Endothelial cell of umbilical vein (primary cell): ENCODE measurements around the gene GPRASP1. TPM values are rescaled to one million over a fixed set of nuclear protein-coding genes. Genes with fewer than 3 reads are reported as not detected.
"Not testable (repeated sequence)": the region's sequence is repeated elsewhere in the genome, so short reads cannot be mapped to it uniquely, and the experiment has no call there.

Experiments
- BruUV-seq: library from RNA; stranded (reverse); fragments of 400-500 nt; replicated peaks from 2 replicates; lab custom pipeline; 2021; lab: Mats Ljungman, UMichigan
- CTCF ChIA-PET: fragments of 300-600, 350-600 bp; sonication (Branson Sonifier 250); formaldehyde crosslinking; loops from one replicate; lab custom pipeline; 2021; ENCODE audit warnings: antibody characterized with exemption, inconsistent platforms; lab: Charles Lee
- POLR2A ChIA-PET: fragments of 300-600, 350-600 bp; sonication (Branson Sonifier 250); formaldehyde crosslinking; loops from one replicate; lab custom pipeline; 2021; ENCODE audit warnings: antibody characterized with exemption, inconsistent platforms; lab: Charles Lee
- DNase-seq: peaks from one replicate; pipeline ENCODE4 v3.0.0-alpha.2; 2011; ENCODE audit warnings: low read depth, low spot score
- FAIRE-seq: peaks from 2 replicates; lab custom pipeline; 2011; peaks lifted over from hg19 to GRCh38; lab: Jason Lieb, UNC
- H2AFZ ChIP-seq: 2 replicates; pipeline ENCODE4 v1.6.0; 2012; ENCODE audit warnings: low read depth, low read length, control low read depth, inconsistent platforms
- H3K27ac ChIP-seq: 2 replicates; pipeline ENCODE4 v1.5.1; 2011; ENCODE audit warnings: low read depth, mild to moderate bottlenecking, control low read depth, low read length, moderate library complexity; ENCODE audit not compliant: insufficient read depth
- H3K27me3 ChIP-seq, 2 experiments: 2 replicates each; pipeline versions ENCODE4 v1.6.0 to v1.6.1; 2011; ENCODE audit warnings: low read length in 2 of 2, mixed read lengths in 1 of 2; ENCODE audit not compliant: control insufficient read depth in 2 of 2, insufficient read depth in 2 of 2
- H3K36me3 ChIP-seq, 2 experiments: 2 replicates in 1 of 2; 3 replicates in 1 of 2; pipeline ENCODE4 v1.5.1; 2011; ENCODE audit warnings: low read length in 2 of 2, mild to moderate bottlenecking in 1 of 2, moderate library complexity in 1 of 2; ENCODE audit not compliant: control insufficient read depth in 2 of 2, insufficient read depth in 2 of 2; ENCODE audit errors: extremely low read depth in 1 of 2
- H3K4me1 ChIP-seq: 3 replicates; pipeline ENCODE4 v1.5.1; 2011; ENCODE audit warnings: mild to moderate bottlenecking, low read length; ENCODE audit not compliant: control insufficient read depth, insufficient read depth; ENCODE audit errors: extremely low read depth
- H3K4me2 ChIP-seq: 2 replicates; pipeline ENCODE4 v1.6.1; 2011; ENCODE audit warnings: low read length, control low read depth, mixed read lengths; ENCODE audit not compliant: insufficient read depth
- H3K4me3 ChIP-seq, 3 experiments: fragments of 200-600 bp in 1 of 3; sonication (generic), shearing (Covaris generic) in 1 of 3; replicated peaks in 1 of 3; 2 replicates each; pipeline ENCODE4 v1.5.1; 2011 to 2016; ENCODE audit warnings: control low read depth in 3 of 3, low read length in 3 of 3, mild to moderate bottlenecking in 2 of 3, inconsistent platforms in 1 of 3, low read depth in 1 of 3, moderate library complexity in 1 of 3; ENCODE audit not compliant: insufficient read depth in 1 of 3
- H3K79me2 ChIP-seq: 2 replicates; pipeline ENCODE4 v1.6.0; 2012; ENCODE audit warnings: low read length, inconsistent platforms; ENCODE audit not compliant: control insufficient read depth, insufficient read depth
- H3K9ac ChIP-seq: replicated peaks from 2 replicates; pipeline ENCODE3; 2011; ENCODE audit warnings: low read length, control low read depth; ENCODE audit not compliant: insufficient read depth; ENCODE audit errors: extremely low read depth
- H3K9me1 ChIP-seq: replicated peaks from 3 replicates; pipeline ENCODE4 v1.6.0; 2011; ENCODE audit warnings: mild to moderate bottlenecking, low read length; ENCODE audit not compliant: control insufficient read depth, insufficient read depth; ENCODE audit errors: extremely low read depth
- H3K9me3 ChIP-seq: replicated peaks from 2 replicates; pipeline ENCODE4 v1.5.1; 2012; ENCODE audit warnings: low read length, inconsistent platforms; ENCODE audit not compliant: control insufficient read depth, insufficient read depth
- H4K20me1 ChIP-seq: replicated peaks from 2 replicates; pipeline ENCODE3; 2011; ENCODE audit warnings: mild to moderate bottlenecking, low read length; ENCODE audit not compliant: control insufficient read depth, insufficient read depth; ENCODE audit errors: extremely low read depth
- GATA2 ChIP-seq: IDR thresholded peaks from 2 replicates; pipeline ENCODE4 v1.7.0; 2011; ENCODE audit warnings: low read depth, mild to moderate bottlenecking, moderate library complexity, mixed read lengths, low read length; ENCODE audit not compliant: insufficient read length, insufficient read depth
- MYC ChIP-seq: IDR thresholded peaks from one replicate; pipeline ENCODE4 v1.6.1; 2011; ENCODE audit warnings: mild to moderate bottlenecking, low read depth, low read length
- POLR2AphosphoS5 ChIP-seq: IDR thresholded peaks from 2 replicates; pipeline ENCODE4 v1.6.1; 2012; ENCODE audit warnings: low read depth, mild to moderate bottlenecking, control low read depth, low read length, moderate library complexity; ENCODE audit not compliant: insufficient read depth
- dilution Hi-C: fragments of 300-500 bp; cut with MboI; formaldehyde crosslinking; loops from one replicate; pipeline ENCODE4 v1.15.0; 2019; ENCODE audit warnings: low sequenced_read_pairs; ENCODE audit not compliant: extremely low pct_ligation_motif_present
- intact Hi-C: fragments of 100-400 bp; cut with micrococcal nuclease; formaldehyde crosslinking; loops from one replicate; pipeline ENCODE4 v1.10.0; 2022
- polyA plus RNA-seq, 4 experiments: library from polyadenylated mRNA; depleted of rRNA in 3 of 4; stranded (reverse) in 3 of 4; unstranded in 1 of 4; fragments of >200 nt; gene quantifications; 2 replicates each; pipeline versions ENCODE4 v1.2.1 to v1.2.3, GENCODE V29; 2011 to 2012; ENCODE audit warnings: missing spikeins in 1 of 4
- total RNA-seq: library from RNA; stranded (reverse); gene quantifications from 2 replicates; pipeline ENCODE4 v1.2.3, GENCODE V29; 2021
- TF ChIP-seq, protein P1 (sequence below): IDR thresholded peaks from 2 replicates; pipeline ENCODE4 v1.6.1; 2011; ENCODE audit not compliant: insufficient read depth, insufficient read length
- TF ChIP-seq, protein P2 (sequence below), 2 donors: IDR thresholded peaks; 1 replicate in 1 of 2; 2 replicates in 1 of 2; pipeline ENCODE4 v1.5.1; 2011; ENCODE audit warnings: low read length in 2 of 2, mild to moderate bottlenecking in 2 of 2, moderate library complexity in 2 of 2, control low read depth in 1 of 2, inconsistent platforms in 1 of 2, low read depth in 1 of 2; ENCODE audit not compliant: insufficient read depth in 1 of 2; ENCODE audit errors: extremely low read depth in 1 of 2

GPRASP1 gene
- total and polyA plus RNA-seq, 2 donors (not counting 3 experiments of a cell fraction or from before 2014, with no cell fraction given) = 0.32 to 2.1 TPM

GRCh38 chrX:102659790-102660757 lies 8.8 kb downstream of the GPRASP1 start:
- dilution Hi-C loops = no loop called here
- H3K79me2 ChIP-seq = no peaks in the 10 kb centered on the region
- no peaks in the 10 kb centered on the region for H3K9me3 ChIP-seq
- DNase-seq (peak; percentile 74), FAIRE-seq (peak; percentile 98)
- intact Hi-C loops = no loop called here
- no peaks in the 10 kb centered on the region for H3K9me1 ChIP-seq
- BruUV-seq = no TSS peak
- H3K4me1 ChIP-seq = no peaks in the 10 kb centered on the region
- H2AFZ ChIP-seq = peak overlapping the region; percentile 68
- H3K27ac ChIP-seq = no peak overlapping the region
- H3K9ac ChIP-seq = peak overlapping the region; percentile 60
- ChIA-PET CTCF (interaction anchor here (0.8 to 1.3 kb wide), 3 partner anchors 11 to 241 kb away, joined by 3 to 5 read pairs (median 4); no protein-coding TSS in a partner anchor), POLR2A (no interaction called here)
- H3K27me3 ChIP-seq = no peaks in the 10 kb centered on the region
- TF ChIP-seq, protein P1, sequence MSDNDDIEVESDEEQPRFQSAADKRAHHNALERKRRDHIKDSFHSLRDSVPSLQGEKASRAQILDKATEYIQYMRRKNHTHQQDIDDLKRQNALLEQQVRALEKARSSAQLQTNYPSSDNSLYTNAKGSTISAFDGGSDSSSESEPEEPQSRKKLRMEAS = peak; percentile 87
- TF ChIP-seq GATA2 (no peak), POLR2AphosphoS5 (peak; percentile 45), MYC (no peak)
- TF ChIP-seq, protein P2, sequence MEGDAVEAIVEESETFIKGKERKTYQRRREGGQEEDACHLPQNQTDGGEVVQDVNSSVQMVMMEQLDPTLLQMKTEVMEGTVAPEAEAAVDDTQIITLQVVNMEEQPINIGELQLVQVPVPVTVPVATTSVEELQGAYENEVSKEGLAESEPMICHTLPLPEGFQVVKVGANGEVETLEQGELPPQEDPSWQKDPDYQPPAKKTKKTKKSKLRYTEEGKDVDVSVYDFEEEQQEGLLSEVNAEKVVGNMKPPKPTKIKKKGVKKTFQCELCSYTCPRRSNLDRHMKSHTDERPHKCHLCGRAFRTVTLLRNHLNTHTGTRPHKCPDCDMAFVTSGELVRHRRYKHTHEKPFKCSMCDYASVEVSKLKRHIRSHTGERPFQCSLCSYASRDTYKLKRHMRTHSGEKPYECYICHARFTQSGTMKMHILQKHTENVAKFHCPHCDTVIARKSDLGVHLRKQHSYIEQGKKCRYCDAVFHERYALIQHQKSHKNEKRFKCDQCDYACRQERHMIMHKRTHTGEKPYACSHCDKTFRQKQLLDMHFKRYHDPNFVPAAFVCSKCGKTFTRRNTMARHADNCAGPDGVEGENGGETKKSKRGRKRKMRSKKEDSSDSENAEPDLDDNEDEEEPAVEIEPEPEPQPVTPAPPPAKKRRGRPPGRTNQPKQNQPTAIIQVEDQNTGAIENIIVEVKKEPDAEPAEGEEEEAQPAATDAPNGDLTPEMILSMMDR (IDR thresholded peaks at IDR 0.05; ENCODE audit: extremely low read depth in 1 of 2, insufficient read depth in 1 of 2, low read depth in 1 of 2, low read length in 2 of 2) = peak in 1 of 2 donors; percentile 14
- H3K4me2 ChIP-seq = peak overlapping the region; percentile 89
- peak overlapping the region; percentile 14 to 76 (median 54) for H3K4me3 ChIP-seq
- H4K20me1 ChIP-seq = no peaks in the 10 kb centered on the region
- no peaks in the 10 kb centered on the region for H3K36me3 ChIP-seq

- H3K36me3 ChIP-seq, H3K4me1 ChIP-seq, BruUV-seq, H3K9me3 ChIP-seq, H3K4me3 ChIP-seq, H3K9ac ChIP-seq, intact Hi-C loops, dilution Hi-C loops, H3K27me3 ChIP-seq, H3K79me2 ChIP-seq, H3K9me1 ChIP-seq, H3K27ac ChIP-seq, H2AFZ ChIP-seq, H3K4me2 ChIP-seq, POLR2A ChIA-PET, DNase-seq, H4K20me1 ChIP-seq, CTCF ChIA-PET: not testable (repeated sequence)
- peak; percentile 53 for FAIRE-seq
These were observed 12.5 kb downstream of the GPRASP1 start for GRCh38 chrX:102663820-102664219.

- FAIRE-seq, H3K9me1 ChIP-seq, H3K9ac ChIP-seq, dilution Hi-C loops, H2AFZ ChIP-seq, H4K20me1 ChIP-seq, H3K4me2 ChIP-seq, DNase-seq, H3K27ac ChIP-seq, H3K27me3 ChIP-seq, CTCF ChIA-PET, H3K4me3 ChIP-seq, H3K36me3 ChIP-seq, H3K9me3 ChIP-seq, POLR2A ChIA-PET, BruUV-seq, H3K79me2 ChIP-seq, H3K4me1 ChIP-seq: not testable (repeated sequence)
- intact Hi-C loops = loop anchor here (5.0 kb wide), 1 partner anchor 45 kb away; the partner anchor contains the start of gene GPRASP2
These were observed 15.8 kb downstream of the GPRASP1 start for GRCh38 chrX:102667034-102667433.
